Measurements from ENCODE around the gene TRMU. TPM values are rescaled to one million over a fixed set of nuclear protein-coding genes. Genes with fewer than 3 reads are reported as not detected.

The TRMU gene
- 10 to 100 TPM; 87.2 to 98.1 TPM for total RNA-seq

DNA sequence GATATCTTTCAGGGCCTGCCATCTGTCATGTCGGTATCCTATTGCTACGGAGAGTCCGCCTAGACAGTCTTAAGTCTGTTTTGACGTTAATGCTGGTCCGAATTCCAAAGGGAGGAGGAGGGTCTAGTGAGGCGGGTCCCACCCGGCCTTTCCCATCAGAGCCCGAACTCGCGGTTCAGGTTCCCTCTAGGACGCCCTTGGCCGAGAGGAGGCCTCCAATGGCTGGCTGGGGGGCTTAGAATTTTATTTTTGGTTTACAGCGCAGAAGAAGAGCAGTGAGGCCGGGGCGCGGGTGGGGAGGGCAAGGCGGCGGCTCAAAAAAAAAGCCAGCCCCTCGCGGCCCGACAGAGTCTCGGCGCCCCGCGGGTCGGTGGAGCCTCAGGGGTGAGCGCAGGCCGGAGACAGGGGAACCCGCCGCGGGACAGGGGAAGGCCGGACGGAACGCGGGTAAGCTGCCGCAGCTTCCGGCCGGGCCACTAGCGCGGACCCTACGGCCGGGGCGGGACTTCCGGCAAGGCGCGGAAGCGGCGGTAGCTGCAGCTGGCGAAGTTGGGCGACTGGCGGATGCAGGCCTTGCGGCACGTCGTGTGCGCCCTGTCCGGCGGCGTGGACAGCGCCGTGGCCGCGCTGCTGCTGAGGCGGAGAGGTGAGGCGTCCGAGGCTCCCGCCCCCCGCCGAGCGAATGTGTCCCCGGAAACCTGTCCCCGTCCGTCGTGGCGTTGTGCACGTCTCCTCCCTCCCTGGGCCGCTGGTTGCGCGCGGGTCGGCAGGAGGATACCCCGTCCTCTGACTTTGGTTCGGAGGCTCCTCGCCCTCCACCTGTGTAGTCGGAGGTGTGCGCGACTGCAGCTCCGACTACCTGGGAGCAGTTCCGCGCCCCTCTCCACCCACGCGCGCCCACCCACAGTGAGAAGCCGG lies at the start of gene TRMU:
TSS of gene TRMU (plus strand) at position 514 of the 918 bp plus-strand sequence. CDS start at position 565, 51 bp downstream.
- POLR2A ChIA-PET: interaction anchor here (0.6 to 1.7 kb wide), 6 partner anchors 14 to 186 kb away, joined by 3 to 5 read pairs (median 3); partner anchors contain the start of genes GTSE1 and TTC38
- H3K36me3 Mint-ChIP-seq (ENCODE audit: low read depth): peaks cover 42% of the 10 kb centered on the region
- no peaks in the 10 kb centered on the region for H3K9me3 Mint-ChIP-seq
- peaks cover 32% of the 10 kb centered on the region for H3K4me1 Mint-ChIP-seq (ENCODE audit: low read depth)
- peak; percentile 90 for ATAC-seq
- intact Hi-C loops (cut with micrococcal nuclease): no loop called here
- DNase-seq: peak; percentile 79
- H3K4me3 Mint-ChIP-seq: peak within 1 kb of the TSS; percentile 98
- TF ChIP-seq CTCF (IDR thresholded peaks at IDR 0.05): no peak
- H3K27me3 Mint-ChIP-seq: no peaks in the 10 kb centered on the region
- H3K27ac Mint-ChIP-seq: peak within 1 kb of the TSS; percentile 92
- CTCF ChIA-PET: interaction anchor here (1.1 to 2.6 kb wide), 6 partner anchors 18 to 329 kb away, joined by 3 to 9 read pairs (median 5); no protein-coding TSS in a partner anchor

DNA sequence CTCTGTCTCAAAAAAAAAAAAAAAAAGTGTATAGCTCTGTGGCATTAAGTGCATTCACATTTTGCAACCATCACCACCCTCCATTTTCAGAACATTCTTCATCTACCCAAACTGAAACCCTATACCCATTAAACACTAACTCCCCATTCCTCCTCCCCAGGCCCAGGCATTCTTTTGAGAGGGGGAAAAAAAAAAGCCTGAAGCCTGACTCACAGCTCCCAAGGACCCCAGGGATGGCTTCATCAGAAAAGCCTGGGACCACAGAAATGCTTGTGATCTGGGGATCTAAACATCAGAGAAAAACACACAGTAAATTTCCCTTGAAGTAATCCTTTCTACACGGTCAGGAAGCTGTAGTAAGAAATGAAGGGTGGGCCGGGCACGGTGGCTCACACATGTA lies 49.5 kb upstream of the TRMU start:
- intact Hi-C loops (cut with micrococcal nuclease): no loop called here
- Mint-ChIP-seq H3K4me1 (ENCODE audit: low read depth) (peaks cover 14% of the 10 kb centered on the region), H3K9me3 (no peaks in the 10 kb centered on the region), H3K27me3 (no peaks in the 10 kb centered on the region), H3K27ac (no peak overlapping the region), H3K4me3 (no peak overlapping the region), H3K36me3 (ENCODE audit: low read depth) (peaks cover 2% of the 10 kb centered on the region)
- no peak for ATAC-seq
- CTCF ChIA-PET: interaction anchor here (1.2 to 1.9 kb wide), 3 partner anchors 18 to 169 kb away, joined by 3 to 5 read pairs (median 3); partner anchors contain the start of gene TTC38
- no peak for TF ChIP-seq CTCF (IDR thresholded peaks at IDR 0.05)
- DNase-seq: no peak
- POLR2A ChIA-PET: interaction anchor here (1.1 kb wide), 1 partner anchor 23 kb away, joined by 3 read pairs; the partner anchor contains the start of gene PKDREJ

GRCh38 chr22:46286941-46287872 lies 48.3 kb upstream of the TRMU start:
- ATAC-seq (no peak), DNase-seq (no peak)
- Mint-ChIP-seq H3K9me3 (no peaks in the 10 kb centered on the region), H3K27me3 (no peaks in the 10 kb centered on the region), H3K4me1 (ENCODE audit: low read depth) (peaks cover 14% of the 10 kb centered on the region), H3K4me3 (peak overlapping the region; percentile 64), H3K27ac (peak overlapping the region; percentile 70), H3K36me3 (ENCODE audit: low read depth) (peaks cover 3% of the 10 kb centered on the region)
- no peak for TF ChIP-seq CTCF (IDR thresholded peaks at IDR 0.05)
- ChIA-PET CTCF (interaction anchor here (1.3 to 1.9 kb wide), 2 partner anchors 19 to 170 kb away, joined by 3 to 5 read pairs; partner anchors contain the start of gene TTC38), POLR2A (interaction anchor here (1.2 kb wide), 1 partner anchor 18 kb away, joined by 3 read pairs; no protein-coding TSS in a partner anchor)
- intact Hi-C loops (cut with micrococcal nuclease): no loop called here

GRCh38 chr22:46287873-46288751 lies 47.4 kb upstream of the TRMU start:
- no peak for TF ChIP-seq CTCF (IDR thresholded peaks at IDR 0.05)
- DNase-seq (peak; percentile 65), ATAC-seq (peak; percentile 94)
- Mint-ChIP-seq H3K36me3 (ENCODE audit: low read depth) (peaks cover 8% of the 10 kb centered on the region), H3K4me3 (peak overlapping the region; percentile 64), H3K4me1 (ENCODE audit: low read depth) (peaks cover 17% of the 10 kb centered on the region), H3K27me3 (no peaks in the 10 kb centered on the region), H3K9me3 (no peaks in the 10 kb centered on the region), H3K27ac (peak overlapping the region; percentile 70)
- CTCF ChIA-PET: interaction anchor here (1.9 kb wide), 1 partner anchor 171 kb away, joined by 5 read pairs; no protein-coding TSS in a partner anchor
- intact Hi-C loops (cut with micrococcal nuclease): no loop called here
- POLR2A ChIA-PET: interaction anchor here (1.0 to 1.3 kb wide), 6 partner anchors 8 to 48 kb away, joined by 3 to 7 read pairs (median 3); partner anchors contain the start of genes CDPF1 and TRMU
